NCI-H1694 (cell line): Measurements from ENCODE around the gene XRRA1.
"Not testable (repeated sequence)": the region's sequence is repeated elsewhere in the genome, so short reads cannot be mapped to it uniquely, and the experiment has no call there.

Experiments
- DNase-seq: peaks from one replicate; lab custom pipeline; 2025; lab: John Stamatoyannopoulos, UW

Gene XRRA1, protein sequence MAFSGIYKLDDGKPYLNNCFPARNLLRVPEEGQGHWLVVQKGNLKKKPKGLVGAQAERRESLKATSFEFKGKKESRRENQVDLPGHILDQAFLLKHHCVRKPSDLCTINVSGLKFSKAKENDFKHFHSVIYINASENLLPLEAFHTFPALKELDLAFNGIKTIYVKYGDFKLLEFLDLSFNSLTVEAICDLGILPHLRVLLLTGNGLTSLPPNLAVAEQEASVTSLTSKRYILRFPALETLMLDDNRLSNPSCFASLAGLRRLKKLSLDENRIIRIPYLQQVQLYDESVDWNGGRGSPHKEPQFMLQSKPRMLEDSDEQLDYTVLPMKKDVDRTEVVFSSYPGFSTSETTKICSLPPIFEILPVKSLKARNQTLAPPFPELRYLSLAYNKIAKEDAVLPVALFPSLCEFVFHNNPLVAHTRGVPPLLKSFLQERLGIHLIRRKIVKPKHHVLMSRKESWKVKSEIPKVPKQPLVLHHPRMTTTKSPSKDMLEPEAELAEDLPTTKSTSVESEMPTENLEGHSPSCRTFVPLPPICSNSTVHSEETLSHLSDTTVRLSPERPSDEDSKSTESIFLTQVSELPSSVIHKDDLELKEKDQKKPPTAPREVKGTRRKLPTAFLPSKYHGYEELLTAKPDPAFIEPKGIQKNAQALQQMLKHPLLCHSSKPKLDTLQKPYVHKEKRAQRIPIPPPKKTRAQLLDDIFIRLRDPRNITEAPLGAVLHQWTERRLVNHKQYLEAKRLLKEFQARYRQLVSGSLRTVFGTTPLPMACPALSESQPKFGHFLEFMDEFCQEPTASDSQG

DNA sequence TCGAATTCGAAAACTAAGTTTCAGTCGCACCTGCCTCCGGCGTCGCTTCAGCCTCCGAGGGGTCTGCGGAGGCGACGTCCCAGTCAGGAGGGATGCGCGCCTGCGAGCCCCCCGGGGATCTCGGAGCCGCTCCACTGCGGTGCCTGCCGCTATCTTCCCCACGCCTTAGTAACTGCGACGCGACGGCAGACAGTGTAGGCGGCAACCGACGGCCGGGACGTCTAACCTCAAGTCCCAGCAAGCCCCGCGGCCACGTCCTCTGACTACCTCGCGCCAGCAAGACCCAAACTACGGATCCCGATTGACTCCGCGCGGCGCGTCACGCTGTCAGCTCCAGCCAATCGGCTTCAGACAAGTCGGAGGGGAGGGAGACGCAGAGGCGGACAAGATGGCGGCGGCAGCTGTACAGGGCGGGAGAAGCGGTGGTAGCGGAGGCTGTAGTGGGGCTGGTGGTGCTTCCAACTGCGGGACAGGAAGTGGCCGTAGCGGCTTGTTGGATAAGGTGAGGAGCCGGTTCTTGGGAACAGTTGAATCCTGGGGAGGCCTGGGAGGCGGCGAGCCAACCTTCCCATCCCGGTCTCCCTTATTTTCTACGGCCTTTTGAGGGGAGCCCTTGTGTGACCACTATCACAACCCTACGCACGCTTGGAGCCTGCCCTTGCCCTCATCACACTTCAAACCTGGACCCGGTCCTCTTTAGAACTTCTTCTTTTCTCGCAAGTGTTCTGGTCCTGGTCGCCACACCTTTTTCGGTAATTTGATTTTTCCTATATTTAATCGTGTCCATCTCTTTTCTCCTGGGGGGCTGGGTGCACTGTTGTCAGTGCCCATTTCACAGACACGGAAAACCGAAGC is at the start of gene XRRA1, which contains the start of gene SPCS2:
XRRA1 (minus strand) TSS at position 194 of the 855 bp plus-strand sequence. CDS start 8,213 bp downstream, outside the sequence.
SPCS2 (plus strand) TSS at position 369 of the 855 bp plus-strand sequence; CDS start at position 389, 20 bp downstream.
- peak; percentile 89 for DNase-seq

- no peak for DNase-seq
Observed at GRCh38 chr11:74992852-74993251, 44.0 kb upstream of the XRRA1 start.

DNA sequence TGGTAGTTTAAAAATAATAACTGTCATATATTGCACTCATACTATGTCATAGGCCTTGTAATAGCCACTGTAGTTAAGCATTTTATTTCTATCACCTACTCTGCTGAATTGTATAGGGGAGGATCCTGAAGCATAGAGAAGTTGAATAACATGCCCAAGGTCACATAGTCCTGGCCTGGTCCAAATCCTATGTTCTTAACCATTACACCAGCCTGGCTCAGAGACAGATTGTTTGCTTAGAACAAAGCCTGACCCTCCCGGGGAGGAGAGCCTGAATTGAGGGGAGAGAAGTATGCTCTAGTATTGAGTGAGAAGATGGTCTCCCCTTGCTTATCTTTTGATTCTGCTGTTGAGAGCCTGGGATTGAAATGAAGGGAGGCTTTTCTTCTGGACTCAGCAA is 42.0 kb upstream of the XRRA1 start:
- DNase-seq: no peak

- DNase-seq: not testable (repeated sequence)
Observed at GRCh38 chr11:74990150-74990549, 41.3 kb upstream of the XRRA1 start.

- DNase-seq: no peak
Observed at GRCh38 chr11:74989260-74989638, 40.4 kb upstream of the XRRA1 start.

DNA sequence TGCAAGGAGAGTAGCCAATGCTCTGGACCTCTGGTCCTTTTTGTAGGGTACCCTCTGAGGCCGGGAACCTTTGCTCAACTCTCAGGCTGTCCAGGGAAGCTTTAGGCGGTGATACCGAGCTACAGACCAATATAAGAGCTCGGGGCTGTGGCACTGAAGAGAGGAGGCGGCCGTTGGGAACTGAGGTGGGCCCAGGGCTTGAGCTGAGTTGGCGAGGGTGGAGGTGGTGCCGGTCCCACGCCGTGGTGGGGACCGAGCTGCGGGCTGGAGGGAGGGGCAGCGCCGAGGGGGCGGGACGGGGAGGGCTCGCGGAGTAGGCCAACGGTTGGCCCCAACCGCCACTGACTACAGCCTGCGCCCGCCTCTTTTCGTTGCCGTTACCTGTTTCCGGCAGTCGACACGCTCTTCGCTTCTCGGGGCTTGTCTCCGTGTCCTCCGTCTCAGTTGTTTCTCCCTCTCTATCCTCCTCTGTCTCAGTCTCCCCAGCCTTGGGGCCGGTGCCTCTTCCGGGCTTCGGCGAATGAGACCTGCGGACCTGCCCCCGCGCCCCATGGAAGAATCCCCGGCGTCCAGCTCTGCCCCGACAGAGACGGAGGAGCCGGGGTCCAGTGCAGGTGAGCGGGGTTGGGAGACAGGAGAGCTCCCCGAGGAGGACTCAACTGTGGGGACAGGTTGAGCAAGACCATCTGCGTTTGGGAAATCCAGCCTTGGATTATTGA is 39.8 kb upstream of the XRRA1 start, which contains the start of gene NEU3:
NEU3 (plus strand) TSS at position 393 of the 719 bp plus-strand sequence; CDS start at position 521, 128 bp downstream.
- DNase-seq: peak; percentile 76

- no peak for DNase-seq
Observed at GRCh38 chr11:74984730-74985129, 35.8 kb upstream of the XRRA1 start.

DNA sequence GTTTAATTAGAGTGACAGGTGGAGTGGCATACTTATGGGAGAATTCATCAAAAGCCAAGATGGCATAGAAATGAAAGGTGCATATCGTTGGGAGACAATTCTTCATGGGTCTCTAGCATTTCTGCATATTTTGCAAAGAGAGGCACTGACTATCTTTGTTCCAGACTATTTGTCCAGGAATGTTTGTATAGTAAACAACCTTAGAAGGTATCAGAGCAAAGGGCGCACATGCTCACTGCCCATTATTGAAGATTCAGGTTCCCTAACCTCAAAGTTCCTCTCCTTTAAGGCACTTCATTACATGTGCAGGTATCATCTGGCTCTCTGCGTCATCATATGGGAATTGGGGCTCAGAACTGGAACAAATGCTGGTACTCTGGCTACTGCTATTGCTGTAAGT is 35.2 kb upstream of the XRRA1 start:
- DNase-seq: no peak

- no peak for DNase-seq
Observed at GRCh38 chr11:74981888-74982287, 33.0 kb upstream of the XRRA1 start.

- DNase-seq: no peak
Observed at GRCh38 chr11:74980634-74981033, 31.7 kb upstream of the XRRA1 start.

GRCh38 chr11:74978041-74978440 is 29.1 kb upstream of the XRRA1 start:
- DNase-seq: no peak

- no peak for DNase-seq
Observed at GRCh38 chr11:74971424-74971823, 22.5 kb upstream of the XRRA1 start.

DNA sequence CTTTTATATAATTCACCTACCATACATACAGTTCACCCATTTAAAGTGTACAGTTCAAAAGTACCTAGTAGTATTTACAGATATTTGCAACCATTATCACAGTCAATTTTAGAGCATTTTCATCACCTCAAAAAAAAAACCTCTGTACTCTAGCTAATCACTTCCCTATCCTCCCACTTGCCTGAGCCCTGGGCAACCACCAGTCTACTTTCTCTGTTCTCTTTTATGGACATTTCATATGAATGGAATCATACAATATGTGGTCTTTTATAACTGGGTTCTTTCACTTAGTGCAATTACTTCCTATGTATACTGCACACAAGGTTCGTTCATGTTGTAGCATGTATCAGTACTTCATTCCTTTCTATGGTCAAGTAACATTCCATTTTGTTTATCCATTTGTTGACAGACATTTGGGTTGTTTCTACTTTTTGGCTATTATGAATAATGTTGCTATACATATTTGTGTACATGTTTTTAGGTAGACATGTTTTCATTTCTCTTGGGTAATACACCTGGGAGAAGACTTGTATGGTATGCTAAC is 22.0 kb upstream of the XRRA1 start:
- DNase-seq: no peak

DNA sequence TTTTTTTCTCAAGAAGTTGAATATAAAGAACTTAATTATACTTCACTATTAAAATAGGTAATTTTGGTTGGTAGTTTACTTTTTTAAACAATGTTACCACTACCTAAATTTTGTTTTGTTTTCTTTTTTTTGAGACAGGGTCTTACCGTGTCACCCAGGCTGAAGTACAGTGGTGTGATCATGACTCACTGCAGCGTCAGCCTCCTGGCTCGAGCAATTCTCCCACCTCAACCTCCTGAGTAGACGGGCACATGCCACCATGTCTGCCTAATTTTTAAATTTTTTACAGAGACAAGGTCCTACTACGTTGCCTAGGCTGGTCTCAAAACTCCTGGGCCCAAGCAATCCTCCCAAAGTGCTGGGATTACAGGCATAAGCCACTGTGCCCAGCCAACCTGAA is 17.8 kb upstream of the XRRA1 start:
- DNase-seq: no peak

GRCh38 chr11:74960128-74960527 is 11.2 kb upstream of the XRRA1 start:
- not testable (repeated sequence) for DNase-seq

- no peak for DNase-seq
Observed at GRCh38 chr11:74957937-74958629, 9.2 kb upstream of the XRRA1 start.

GRCh38 chr11:74956397-74957015 is 7.6 kb upstream of the XRRA1 start:
- no peak for DNase-seq

DNA sequence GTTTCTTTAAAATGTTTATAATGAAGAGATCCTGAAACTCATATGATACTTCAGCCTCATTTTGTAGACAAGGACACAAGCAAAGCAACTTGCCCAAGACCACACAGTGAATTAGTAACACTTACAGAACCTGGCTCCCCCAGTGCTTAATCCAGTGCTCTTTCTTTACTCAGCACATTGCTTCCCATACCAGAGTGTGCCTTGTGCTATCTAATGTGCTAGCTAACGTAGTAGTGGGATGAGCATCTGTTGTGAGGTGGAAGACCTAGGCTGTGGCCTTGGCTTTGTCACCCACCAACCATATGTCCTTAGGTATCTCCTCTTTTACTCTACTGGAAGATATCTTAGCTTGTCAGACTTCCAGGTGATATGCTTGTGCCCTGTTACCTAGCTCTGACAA is 5.3 kb upstream of the XRRA1 start:
- no peak for DNase-seq

GRCh38 chr11:74953451-74953850 is 4.6 kb upstream of the XRRA1 start:
- DNase-seq: no peak

DNA sequence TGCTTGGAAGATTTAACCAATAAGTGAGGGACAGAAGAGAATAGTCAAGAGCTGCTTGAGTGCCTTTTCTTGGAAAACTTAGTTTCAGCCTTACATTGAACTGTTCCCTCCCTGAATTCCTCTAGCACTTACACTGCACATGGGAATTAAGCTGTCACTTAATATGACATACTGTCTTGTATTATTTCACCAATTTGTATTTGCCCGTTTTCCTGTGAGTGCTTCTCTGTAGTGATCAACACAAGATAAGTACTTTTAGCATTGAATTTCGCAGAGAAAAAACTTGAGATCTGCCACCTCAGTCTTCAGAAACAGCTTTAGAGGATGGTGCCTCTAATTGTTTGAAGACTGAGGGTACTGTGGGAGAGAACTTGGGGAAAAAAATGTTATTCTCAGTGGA is 3.9 kb upstream of the XRRA1 start:
- no peak for DNase-seq
